Right lung (tissue), 5 donors: ENCODE measurements around the gene ANP32B. TPM values are rescaled to one million over a fixed set of nuclear protein-coding genes. Genes with fewer than 3 reads are reported as not detected.

ENCODE experiments used
- DNase-seq, 2 donors: peaks; one replicate each; pipeline ENCODE4 v3.0.0-alpha.2; 2013
- polyA plus RNA-seq, 5 donors: library from polyadenylated mRNA; unstranded; fragments of 120-200 nt; gene quantifications; one replicate each; pipeline versions ENCODE4 v1.2.1 to v1.2.3, GENCODE V29; 2013; ENCODE audit warnings: inconsistent platforms in 1 of 5, low replicate concordance in 1 of 5; ENCODE audit not compliant: insufficient read length in 5 of 5, insufficient read depth in 1 of 5

The ANP32B gene
- polyA plus RNA-seq, 5 donors = 228 to 321 (median 273) TPM

- DNase-seq = no peak
Measured at GRCh38 chr9:98062161-98062560, 79.0 kb downstream of the ANP32B start.

GRCh38 chr9:98064623-98065392 is 81.7 kb downstream of the ANP32B start:
- no peak for DNase-seq

Other genes with a start within 250 kb of the ANP32B start
- not detected for gene FOXE1, start 130.1 kb upstream of the ANP32B start, polyA plus RNA-seq
- 10 to 100 TPM; 14.2 to 19.2 (median 14.6) TPM for gene TRMO, start 60.8 kb upstream of the ANP32B start, polyA plus RNA-seq
- 10 to 100 TPM in 1 of 5 donors, 1 to 10 TPM in 4; 4.9 to 22.2 (median 5.7) TPM for gene HEMGN, start 45.2 kb upstream of the ANP32B start, polyA plus RNA-seq
- gene NANS, start 73.4 kb downstream of the ANP32B start, polyA plus RNA-seq = 10 to 100 TPM; 36.5 to 53.0 (median 39.9) TPM
- 10 to 100 TPM in 1 of 5 donors, 1 to 10 TPM in 4; 8.3 to 10.3 (median 9.6) TPM for gene TRIM14, start 135.9 kb downstream of the ANP32B start, polyA plus RNA-seq
- 10 to 100 TPM in 1 of 5 donors, 1 to 10 TPM in 4; 7.4 to 10.0 (median 8.8) TPM for gene CORO2A, start 209.3 kb downstream of the ANP32B start, polyA plus RNA-seq